ELF-1 (cell line): Measurements from ENCODE around the gene PSMB11.

Source experiments
- DNase-seq: peaks from one replicate; pipeline ENCODE4 v3.0.0-alpha.2; 2016; ENCODE audit warnings: low read depth, low spot score

The PSMB11 gene

GRCh38 chr14:23043145-23043544, 1.1 kb downstream of the PSMB11 start:
- DNase-seq = no peak

- peak; percentile 71 for DNase-seq
Measured at GRCh38 chr14:23043754-23044153, 1.7 kb downstream of the PSMB11 start.

GRCh38 chr14:23044840-23045239, 2.8 kb downstream of the PSMB11 start:
- no peak for DNase-seq

GRCh38 chr14:23045419-23046357, 3.7 kb downstream of the PSMB11 start:
- no peak for DNase-seq

- DNase-seq = no peak
Measured at GRCh38 chr14:23047034-23047634, 5.1 kb downstream of the PSMB11 start.

- no peak for DNase-seq
Measured at GRCh38 chr14:23047751-23048693, 6.0 kb downstream of the PSMB11 start.

- no peak for DNase-seq
Measured at GRCh38 chr14:23049011-23049410, 7.0 kb downstream of the PSMB11 start.

GRCh38 chr14:23051141-23052057, 9.4 kb downstream of the PSMB11 start:
- no peak for DNase-seq

- DNase-seq = peak; percentile 64
Measured at GRCh38 chr14:23052182-23052623, 10.2 kb downstream of the PSMB11 start.

GRCh38 chr14:23052671-23053070, 10.7 kb downstream of the PSMB11 start:
- DNase-seq = no peak

- no peak for DNase-seq
Measured at GRCh38 chr14:23053426-23053825, 11.4 kb downstream of the PSMB11 start.

- no peak for DNase-seq
Measured at GRCh38 chr14:23054000-23054811, 12.2 kb downstream of the PSMB11 start.

GRCh38 chr14:23055147-23055550, 13.1 kb downstream of the PSMB11 start:
- no peak for DNase-seq

GRCh38 chr14:23055621-23056144, 13.7 kb downstream of the PSMB11 start:
- no peak for DNase-seq

- DNase-seq = peak; percentile 96
Measured at GRCh38 chr14:23056145-23056955, 14.3 kb downstream of the PSMB11 start.

GRCh38 chr14:23056956-23057756, 15.1 kb downstream of the PSMB11 start, which contains the start of gene CDH24:
Gene CDH24, minus strand, starts transcription at chr14:23057520. Its CDS starts 1,787 bp downstream, at chr14:23055733.
- peak; percentile 67 for DNase-seq

- DNase-seq = peak; percentile 97
Measured at GRCh38 chr14:23057757-23058653, 16.0 kb downstream of the PSMB11 start.
